Central memory CD4-positive, alpha-beta T cell (primary cell): ENCODE data around the gene RNF225.
"Not testable (repeated sequence)": the region's sequence is repeated elsewhere in the genome, so short reads cannot be mapped to it uniquely, and the experiment has no call there.

Source experiments
- DNase-seq: peaks from one replicate; pipeline ENCODE4 v3.0.0; 2022

The RNF225 gene

GRCh38 chr19:58409010-58409790 lies 13.7 kb downstream of the RNF225 start:
- no peak for DNase-seq

- no peak for DNase-seq
Observed at GRCh38 chr19:58416604-58417003, 21.1 kb downstream of the RNF225 start.

GRCh38 chr19:58417071-58417470 lies 21.6 kb downstream of the RNF225 start:
- DNase-seq = no peak

- no peak for DNase-seq
Observed at GRCh38 chr19:58428617-58429016, 33.2 kb downstream of the RNF225 start.

- no peak for DNase-seq
Observed at GRCh38 chr19:58429745-58430144, 34.3 kb downstream of the RNF225 start.

GRCh38 chr19:58434217-58434616 lies 38.8 kb downstream of the RNF225 start:
- DNase-seq = no peak

GRCh38 chr19:58439576-58440554 lies 44.4 kb downstream of the RNF225 start, which contains the start of gene ZNF132:
Gene ZNF132 (minus strand): TSS chr19:58440153. CDS start chr19:58439821, 332 bp downstream.
- DNase-seq = peak; percentile 97

- DNase-seq = no peak
Observed at GRCh38 chr19:58440556-58440955, 45.1 kb downstream of the RNF225 start.

GRCh38 chr19:58442986-58443385 lies 47.5 kb downstream of the RNF225 start:
- not testable (repeated sequence) for DNase-seq
